Activated CD4-positive, alpha-beta T cell treated with anti-CD3 and anti-CD28 coated beads, Interleukin-2, amount 10 ng/mL, durations not matched to agents 24 days and 14 days (primary cell): Measurements from ENCODE around the gene C14orf93. TPM values are rescaled to one million over a fixed set of nuclear protein-coding genes. Genes with fewer than 3 reads are reported as not detected.
A peak's percentile ranks its signal among the peaks of the same experiment; 100 is the strongest.

Experiments used
- DNase-seq: peaks from one replicate; pipeline ENCODE4 v3.0.0; 2022
- H3K27ac Mint-ChIP-seq: one replicate; pipeline ENCODE4 v1.8.0; 2022; ENCODE audit warnings: mild to moderate bottlenecking, mixed read lengths
- H3K27me3 Mint-ChIP-seq: one replicate; pipeline ENCODE4 v1.8.0; 2022; ENCODE audit warnings: mixed read lengths
- H3K36me3 Mint-ChIP-seq: one replicate; pipeline ENCODE4 v1.8.0; 2022; ENCODE audit warnings: low read depth, mild to moderate bottlenecking, mixed read lengths
- H3K4me1 Mint-ChIP-seq: one replicate; pipeline ENCODE4 v1.8.0; 2021; ENCODE audit warnings: mixed read lengths
- H3K4me3 Mint-ChIP-seq: one replicate; pipeline ENCODE4 v1.8.0; 2022; ENCODE audit warnings: mild to moderate bottlenecking, moderate library complexity, mixed read lengths
- H3K9me3 Mint-ChIP-seq: one replicate; pipeline ENCODE4 v1.8.0; 2021; ENCODE audit warnings: mixed read lengths
- intact Hi-C: fragments of 100-400 bp; cut with micrococcal nuclease; formaldehyde crosslinking; loops from one replicate; pipeline ENCODE4 v1.15.1; 2023
- total RNA-seq: library from RNA; stranded (reverse); gene quantifications from 2 replicates; pipeline ENCODE4 v1.2.3, GENCODE V29; 2022

Gene C14orf93
- total RNA-seq, 1 donor from 2014 or later: 6.7 TPM

DNA sequence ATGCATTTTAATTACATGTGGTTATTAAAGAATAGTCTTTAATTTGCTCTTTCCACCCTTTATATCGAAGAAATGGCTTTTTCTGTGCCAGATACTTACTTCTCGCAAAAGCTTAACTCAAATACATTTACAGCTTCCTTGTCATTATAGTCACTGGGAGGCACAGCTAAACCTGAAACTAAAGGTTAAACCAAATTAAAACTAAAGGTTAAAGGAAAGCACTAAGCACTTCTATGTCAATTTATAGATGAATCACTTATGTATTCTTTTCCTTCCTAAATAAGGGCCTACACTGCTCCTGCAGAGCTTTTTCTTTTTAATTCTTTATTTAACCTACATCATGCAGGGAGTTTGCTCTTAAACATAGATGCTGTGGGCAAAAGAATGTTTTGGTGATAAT, 9.1 kb downstream of the C14orf93 start:
- H3K9me3 Mint-ChIP-seq: no peaks in the 10 kb centered on the region

DNA sequence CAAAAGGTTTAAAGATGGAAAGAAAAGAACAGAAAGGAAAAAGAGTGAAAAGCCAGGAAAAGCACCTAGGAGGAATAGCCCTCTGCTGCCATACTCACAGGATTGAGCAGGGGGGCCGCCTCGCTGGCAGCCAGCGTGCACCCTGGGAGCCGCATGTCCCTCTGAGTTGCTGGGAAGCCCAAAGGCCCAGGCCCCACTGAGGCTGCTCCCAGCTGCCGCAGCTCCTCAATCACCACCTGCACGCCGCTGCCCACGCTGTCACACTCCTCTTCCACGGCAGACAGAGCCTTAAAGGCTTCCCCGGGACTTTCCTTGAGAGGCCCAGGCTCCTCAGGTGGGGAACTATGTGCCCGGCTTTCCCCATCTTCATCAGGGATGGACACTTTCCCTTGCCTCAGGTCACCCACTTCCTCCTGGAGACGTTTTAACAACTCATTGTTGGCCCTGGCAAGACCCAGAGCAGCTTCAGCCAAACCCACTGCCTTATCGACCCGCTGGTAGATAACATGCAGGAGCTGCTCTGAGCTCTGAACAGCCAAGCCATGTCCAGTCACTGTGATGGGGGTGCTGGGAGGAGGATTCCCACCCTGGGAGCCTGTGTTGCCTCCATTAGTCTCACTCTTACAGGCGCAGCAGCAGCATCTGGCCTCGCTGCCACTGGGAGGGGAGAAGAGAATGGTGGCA, 11.5 kb downstream of the C14orf93 start:
- Mint-ChIP-seq H3K4me3 (no peak overlapping the region), H3K9me3 (no peaks in the 10 kb centered on the region), H3K27me3 (no peaks in the 10 kb centered on the region), H3K4me1 (peaks cover 2% of the 10 kb centered on the region), H3K27ac (no peak overlapping the region), H3K36me3 (peaks cover 2% of the 10 kb centered on the region)
- no peak for DNase-seq
- intact Hi-C loops: no loop called here

More for the DNA sequence above, 9.1 kb downstream of the C14orf93 start:
- H3K4me1 Mint-ChIP-seq: peaks cover 5% of the 10 kb centered on the region
- H3K36me3 Mint-ChIP-seq: peaks cover under 1% of the 10 kb centered on the region
- H3K4me3 Mint-ChIP-seq: no peak overlapping the region
- intact Hi-C loops: no loop called here
- H3K27ac Mint-ChIP-seq: no peak overlapping the region
- no peak for DNase-seq
- no peaks in the 10 kb centered on the region for H3K27me3 Mint-ChIP-seq

GRCh38 chr14:22997676-22998323, 12.1 kb downstream of the C14orf93 start:
- intact Hi-C loops: no loop called here
- Mint-ChIP-seq H3K27me3 (no peaks in the 10 kb centered on the region), H3K9me3 (no peaks in the 10 kb centered on the region), H3K27ac (no peak overlapping the region), H3K4me3 (no peak overlapping the region), H3K4me1 (peaks cover 2% of the 10 kb centered on the region), H3K36me3 (peaks cover 2% of the 10 kb centered on the region)
- no peak for DNase-seq

DNA sequence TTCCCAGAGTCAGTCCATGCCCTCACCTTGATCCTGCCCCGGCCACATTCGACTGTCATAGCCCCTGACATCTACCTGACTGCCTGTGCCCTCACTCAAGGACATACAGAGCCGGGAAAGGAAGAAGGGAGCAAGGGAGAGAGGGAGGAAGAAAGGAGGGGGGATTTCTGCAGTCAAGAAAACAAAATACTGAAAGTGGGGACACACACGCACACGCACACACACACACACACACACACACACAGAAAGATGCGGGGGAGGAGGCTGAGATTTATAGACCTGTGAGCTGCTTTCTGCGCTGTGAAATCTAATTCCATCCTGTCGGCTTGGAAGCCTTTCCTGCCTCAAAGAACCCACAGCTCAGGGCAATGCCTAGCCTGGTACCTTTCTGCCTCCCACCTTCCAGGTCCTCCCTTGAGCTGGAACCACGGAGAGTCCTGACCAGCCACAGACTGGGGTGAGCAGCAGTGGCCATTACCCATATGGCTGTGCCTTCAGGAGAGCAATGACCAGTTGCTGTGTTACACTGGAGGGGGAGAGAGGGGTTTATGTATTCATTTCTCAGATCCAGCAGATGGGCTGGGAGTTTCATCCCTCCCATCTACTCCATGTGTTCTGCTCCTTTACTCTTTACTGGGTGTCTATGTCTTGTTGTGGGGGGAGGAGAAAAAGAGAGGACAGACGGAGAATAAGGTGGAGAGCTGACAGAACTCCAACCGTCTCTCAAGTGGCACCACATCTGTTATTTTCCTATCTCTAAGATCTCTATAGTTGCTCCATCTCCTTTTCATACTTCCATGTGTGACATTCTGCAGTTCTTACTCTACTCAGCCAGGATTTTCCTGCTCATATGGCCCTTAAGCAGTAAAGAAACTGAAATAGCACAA, 12.9 kb downstream of the C14orf93 start:
- intact Hi-C loops: no loop called here
- peaks cover 2% of the 10 kb centered on the region for H3K36me3 Mint-ChIP-seq
- DNase-seq: no peak
- no peak overlapping the region for H3K27ac Mint-ChIP-seq
- H3K27me3 Mint-ChIP-seq: no peaks in the 10 kb centered on the region
- peaks cover 2% of the 10 kb centered on the region for H3K4me1 Mint-ChIP-seq
- H3K4me3 Mint-ChIP-seq: no peak overlapping the region
- no peaks in the 10 kb centered on the region for H3K9me3 Mint-ChIP-seq

GRCh38 chr14:22995889-22996625, 13.9 kb downstream of the C14orf93 start:
- H3K27me3 Mint-ChIP-seq: no peaks in the 10 kb centered on the region
- no peak for DNase-seq
- peaks cover 2% of the 10 kb centered on the region for H3K36me3 Mint-ChIP-seq
- H3K27ac Mint-ChIP-seq: no peak overlapping the region
- intact Hi-C loops: loop anchor here (2.0 kb wide), 1 partner anchor 63 kb away; no protein-coding TSS in a partner anchor
- peaks cover 2% of the 10 kb centered on the region for H3K4me1 Mint-ChIP-seq
- no peaks in the 10 kb centered on the region for H3K9me3 Mint-ChIP-seq
- H3K4me3 Mint-ChIP-seq: no peak overlapping the region

DNA sequence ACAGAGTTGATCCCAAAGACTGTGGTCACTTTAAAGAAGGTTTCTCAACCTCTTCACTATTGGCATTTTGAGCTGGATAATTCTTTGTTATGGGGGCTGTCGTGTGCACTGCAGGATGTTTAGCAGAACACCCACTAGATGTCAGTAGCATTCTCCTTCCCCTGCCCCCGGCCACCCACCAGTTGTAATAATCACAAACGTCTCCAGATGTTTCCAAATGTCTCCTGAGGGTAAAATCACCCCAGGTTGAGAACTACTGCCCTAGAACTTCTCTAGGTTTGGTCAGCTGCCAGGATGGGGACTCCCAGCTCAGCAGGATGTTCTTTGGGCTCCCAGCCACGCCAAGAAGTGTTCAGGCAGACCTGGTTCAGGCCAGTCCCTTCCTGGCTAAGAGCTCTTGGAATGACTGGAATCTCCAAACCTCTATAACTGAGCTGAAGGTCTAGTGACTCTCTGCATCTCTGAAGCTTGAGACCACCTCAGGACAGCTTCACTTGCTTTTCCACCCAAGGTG, 15.1 kb downstream of the C14orf93 start:
- DNase-seq: peak; percentile 72
- Mint-ChIP-seq H3K27ac (no peak overlapping the region), H3K4me1 (peaks cover 2% of the 10 kb centered on the region), H3K9me3 (no peaks in the 10 kb centered on the region), H3K27me3 (no peaks in the 10 kb centered on the region), H3K36me3 (peaks cover 2% of the 10 kb centered on the region), H3K4me3 (no peak overlapping the region)
- intact Hi-C loops: loop anchor here (2.0 kb wide), 1 partner anchor 64 kb away; no protein-coding TSS in a partner anchor

DNA sequence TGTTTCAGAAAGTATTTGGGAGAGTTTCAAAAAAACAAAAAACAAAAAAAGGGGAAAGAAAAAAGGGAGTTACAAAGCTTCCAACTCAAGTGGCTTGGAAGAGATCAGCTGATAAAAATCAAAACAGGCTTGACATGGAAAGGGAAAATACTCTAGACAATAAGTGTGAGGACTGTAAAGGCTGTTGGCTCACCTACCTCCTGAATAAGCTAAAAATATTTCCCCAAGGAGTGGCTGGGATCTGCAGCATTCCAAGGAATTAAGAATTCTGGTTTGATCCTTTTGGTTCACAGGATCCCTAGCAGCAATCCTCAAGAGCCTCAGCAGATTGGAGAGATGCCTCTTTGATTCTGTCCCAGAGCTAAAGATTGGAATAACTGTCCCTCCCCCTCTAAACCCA, 16.4 kb downstream of the C14orf93 start:
- no peak for DNase-seq
- H3K36me3 Mint-ChIP-seq: peaks cover 2% of the 10 kb centered on the region
- no peaks in the 10 kb centered on the region for H3K9me3 Mint-ChIP-seq
- intact Hi-C loops: no loop called here
- H3K4me3 Mint-ChIP-seq: no peak overlapping the region
- H3K27me3 Mint-ChIP-seq: no peaks in the 10 kb centered on the region
- H3K27ac Mint-ChIP-seq: no peak overlapping the region
- H3K4me1 Mint-ChIP-seq: peaks cover 2% of the 10 kb centered on the region

DNA sequence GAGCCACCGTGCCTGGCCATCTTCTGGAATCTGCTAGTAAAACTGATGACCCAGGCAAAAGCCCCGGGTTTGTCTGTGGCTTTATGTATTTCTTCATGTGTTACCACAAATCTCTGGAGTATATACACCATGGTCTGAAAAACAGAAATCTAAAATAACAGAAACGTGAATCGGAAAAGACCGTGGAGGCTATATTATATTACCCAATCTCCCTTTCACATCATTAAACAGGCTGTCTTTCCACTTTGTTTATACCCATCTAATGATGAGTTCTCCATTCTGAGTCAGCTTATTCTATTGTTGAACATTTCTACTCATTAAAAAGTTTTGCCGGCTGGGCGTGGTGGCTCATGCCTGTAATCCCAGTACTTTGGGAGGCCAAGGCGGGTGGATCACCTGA, 18.1 kb downstream of the C14orf93 start:
- intact Hi-C loops: no loop called here
- H3K27ac Mint-ChIP-seq: no peak overlapping the region
- DNase-seq: no peak
- H3K36me3 Mint-ChIP-seq: peaks cover 2% of the 10 kb centered on the region
- H3K4me3 Mint-ChIP-seq: no peak overlapping the region
- H3K4me1 Mint-ChIP-seq: peaks cover 2% of the 10 kb centered on the region
- H3K9me3 Mint-ChIP-seq: no peaks in the 10 kb centered on the region
- no peaks in the 10 kb centered on the region for H3K27me3 Mint-ChIP-seq

- no peak overlapping the region for H3K27ac Mint-ChIP-seq
- intact Hi-C loops: loop anchor here (10.0 kb wide), 2 partner anchors 198 to 1072 kb away; partner anchors contain the start of gene SLC7A8
- H3K36me3 Mint-ChIP-seq: no peaks in the 10 kb centered on the region
- H3K9me3 Mint-ChIP-seq: no peaks in the 10 kb centered on the region
- no peaks in the 10 kb centered on the region for H3K27me3 Mint-ChIP-seq
- no peaks in the 10 kb centered on the region for H3K4me1 Mint-ChIP-seq
- DNase-seq: no peak
- H3K4me3 Mint-ChIP-seq: no peak overlapping the region
Measured at GRCh38 chr14:22987291-22987690, 22.7 kb downstream of the C14orf93 start.

- H3K27me3 Mint-ChIP-seq: no peaks in the 10 kb centered on the region
- no peaks in the 10 kb centered on the region for H3K9me3 Mint-ChIP-seq
- no peak overlapping the region for H3K27ac Mint-ChIP-seq
- DNase-seq: peak; percentile 96
- no peak overlapping the region for H3K4me3 Mint-ChIP-seq
- no peaks in the 10 kb centered on the region for H3K4me1 Mint-ChIP-seq
- no peaks in the 10 kb centered on the region for H3K36me3 Mint-ChIP-seq
- intact Hi-C loops: loop anchor here (1.0 to 10.0 kb wide), 4 partner anchors 21 to 1072 kb away; partner anchors contain the start of gene SLC7A8
Measured at GRCh38 chr14:22986508-22987054, 23.4 kb downstream of the C14orf93 start.

DNA sequence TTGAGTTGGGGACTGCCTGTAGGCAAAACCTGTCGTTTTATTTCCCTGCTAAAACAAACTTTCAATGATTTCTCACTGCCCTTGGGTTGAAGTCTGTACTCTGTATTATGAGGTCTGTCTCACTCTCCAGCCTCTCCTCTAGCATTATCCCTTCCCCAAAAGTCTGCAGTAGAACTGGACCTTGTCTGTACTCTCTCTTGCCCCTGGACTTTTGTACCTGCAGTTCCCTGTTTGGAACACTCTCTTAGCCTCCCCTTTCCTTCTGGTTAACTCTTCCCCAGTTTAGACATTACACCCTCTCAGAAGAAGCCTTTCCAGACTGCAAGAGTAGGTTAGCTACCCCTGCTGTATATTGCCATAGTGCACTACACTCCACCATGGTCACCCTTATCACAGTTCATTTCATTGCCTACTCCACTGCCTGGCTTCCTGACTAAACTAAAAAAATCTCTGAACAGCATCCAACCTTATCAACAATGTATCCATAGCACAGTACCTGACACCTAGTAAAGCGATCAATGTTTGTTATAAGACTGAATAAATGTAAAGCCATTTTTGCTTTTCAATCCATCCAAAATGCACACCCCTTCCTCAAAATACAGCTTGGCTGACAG, 23.9 kb downstream of the C14orf93 start:
- H3K9me3 Mint-ChIP-seq: no peaks in the 10 kb centered on the region
- intact Hi-C loops: loop anchor here (1.0 to 10.0 kb wide), 4 partner anchors 21 to 1071 kb away; partner anchors contain the start of gene SLC7A8

DNA sequence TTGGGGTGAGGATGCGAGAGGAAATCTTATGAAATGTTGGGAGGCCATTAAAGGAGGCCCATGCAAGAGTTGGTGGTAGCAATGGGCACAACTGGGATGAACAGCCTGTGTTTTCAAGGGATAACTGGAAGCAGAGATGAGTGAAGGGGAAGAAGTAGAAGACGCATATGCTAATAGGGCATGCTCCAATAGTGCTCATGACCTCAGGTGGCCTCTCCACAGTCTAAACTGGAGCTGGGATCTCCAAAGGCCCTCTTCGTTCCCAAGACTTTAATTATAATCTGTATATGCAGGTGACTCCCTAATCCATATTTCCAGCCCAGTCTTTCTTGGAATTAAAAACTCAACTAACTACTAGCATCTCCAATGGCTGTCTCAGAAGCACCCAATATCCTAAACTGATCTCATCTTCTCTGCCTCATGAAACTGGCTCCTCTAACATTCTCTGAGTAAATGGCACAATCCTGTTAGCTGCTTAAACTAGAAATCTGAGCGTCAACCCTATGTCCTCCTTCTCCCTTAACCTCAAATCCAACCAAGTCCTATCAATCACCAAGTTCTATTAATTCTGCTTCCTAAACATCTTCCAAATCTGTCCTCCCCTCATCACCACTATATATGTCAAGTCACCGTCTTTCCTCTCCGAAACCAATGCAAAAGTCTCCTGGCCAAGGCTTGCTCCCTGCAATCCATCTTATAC, 24.8 kb downstream of the C14orf93 start:
- Mint-ChIP-seq H3K36me3 (no peaks in the 10 kb centered on the region), H3K27me3 (peaks cover 2% of the 10 kb centered on the region), H3K9me3 (no peaks in the 10 kb centered on the region), H3K27ac (no peak overlapping the region), H3K4me3 (no peak overlapping the region), H3K4me1 (peaks cover 1% of the 10 kb centered on the region)
- no peak for DNase-seq
- intact Hi-C loops: loop anchor here (5.0 to 10.0 kb wide), 3 partner anchors 163 to 1070 kb away; partner anchors contain the start of gene SLC7A8

More for the DNA sequence above, 23.9 kb downstream of the C14orf93 start:
- Mint-ChIP-seq H3K27me3 (no peaks in the 10 kb centered on the region), H3K4me3 (no peak overlapping the region), H3K27ac (no peak overlapping the region), H3K4me1 (no peaks in the 10 kb centered on the region), H3K36me3 (no peaks in the 10 kb centered on the region)
- DNase-seq: no peak
